PFSK-1 (cell line): Measurements from ENCODE around the gene CMYA5.

ENCODE experiments used
- FOXP2 ChIP-seq: optimal IDR thresholded peaks from 2 replicates; pipeline ENCODE3; 2011; ENCODE audit warnings: borderline replicate concordance, control low read depth, inconsistent platforms; ENCODE audit not compliant: insufficient read depth; ENCODE audit errors: extremely low read length, extremely low read depth
- POLR2AphosphoS5 ChIP-seq: IDR thresholded peaks from 2 replicates; pipeline ENCODE4 v1.6.1; 2012; ENCODE audit warnings: low read depth, mild to moderate bottlenecking, control low read depth, low read length, moderate library complexity
- REST ChIP-seq, 2 experiments: IDR thresholded peaks; 2 replicates each; pipeline versions ENCODE4 v1.6.1 to v1.8.0; 2011 to 2012; ENCODE audit warnings: low read depth in 2 of 2, low read length in 2 of 2, control low read depth in 1 of 2, inconsistent platforms in 1 of 2, mild to moderate bottlenecking in 1 of 2, moderate library complexity in 1 of 2; ENCODE audit not compliant: insufficient read depth in 1 of 2
- SIN3A ChIP-seq: IDR thresholded peaks from 2 replicates; pipeline ENCODE4 v1.6.1; 2012; ENCODE audit warnings: mild to moderate bottlenecking, low read length, moderate library complexity, borderline replicate concordance; ENCODE audit not compliant: insufficient read depth
- TAF1 ChIP-seq: IDR thresholded peaks from 2 replicates; pipeline ENCODE4 v1.6.1; 2012; ENCODE audit warnings: low read length, control low read depth, borderline replicate concordance; ENCODE audit not compliant: insufficient read depth

- TF ChIP-seq POLR2AphosphoS5 (no peak), TAF1 (no peak), REST (IDR thresholded peaks at IDR 0.05; ENCODE audit: insufficient read depth in 1 of 2, low read depth in 2 of 2, low read length in 2 of 2) (no peak), SIN3A (no peak), FOXP2 (no peak)
These were observed 152.6 kb downstream of the CMYA5 start for GRCh38 chr5:79842006-79842881.
